GM21576 (cell line): ENCODE measurements around the gene SCAF1.
A peak's percentile ranks its signal among the peaks of the same experiment; 100 is the strongest.

Experiments
- ATAC-seq: cut with Tn5 transposase; IDR thresholded peaks from one replicate; pipeline ENCODE4 v1.9.1; 2021; ENCODE audit warnings: mild to moderate bottlenecking, moderate library complexity; ENCODE audit not compliant: unreplicated experiment

The SCAF1 gene

DNA sequence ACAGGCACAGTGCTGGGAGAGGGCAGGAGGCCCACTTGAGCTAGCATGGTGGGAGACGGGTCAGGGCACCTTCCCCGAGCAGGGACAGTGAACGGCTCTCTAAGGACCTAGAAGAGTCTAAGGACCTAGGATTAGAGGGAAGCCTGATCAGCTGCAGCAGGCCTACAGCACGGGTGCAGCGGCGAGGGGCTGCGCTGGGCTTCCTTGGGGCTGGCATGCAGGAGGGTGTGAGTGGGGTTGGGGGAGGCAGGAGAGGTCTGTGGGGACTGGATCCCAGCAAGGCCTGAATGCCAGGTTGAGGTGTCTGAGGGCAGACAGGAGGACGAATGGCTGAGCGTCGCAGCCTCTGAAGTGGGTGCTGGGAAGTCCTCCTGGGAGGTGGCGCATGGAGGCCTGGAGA lies 3.6 kb downstream of the SCAF1 start:
- no peak for ATAC-seq

DNA sequence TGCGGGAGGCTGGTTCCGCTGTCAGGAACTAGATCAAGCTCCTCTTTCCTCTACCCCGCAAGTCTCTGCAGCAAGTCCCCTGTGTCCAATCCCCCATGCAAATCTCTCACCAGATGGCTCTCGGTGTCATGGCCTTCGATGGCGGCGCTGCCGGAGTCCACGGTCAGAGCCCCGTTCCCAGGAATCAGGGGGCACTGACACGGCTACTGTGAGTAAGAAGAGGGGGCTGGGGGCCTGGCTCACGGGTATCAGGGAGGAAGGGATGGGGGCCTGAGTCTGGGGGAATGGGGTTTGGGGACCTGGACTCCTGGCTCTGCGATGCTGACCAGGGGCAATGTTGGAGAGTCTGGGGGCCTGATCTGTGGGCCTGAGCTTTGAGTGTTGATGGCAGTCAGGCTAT lies 4.0 kb downstream of the SCAF1 start:
- ATAC-seq = no peak

DNA sequence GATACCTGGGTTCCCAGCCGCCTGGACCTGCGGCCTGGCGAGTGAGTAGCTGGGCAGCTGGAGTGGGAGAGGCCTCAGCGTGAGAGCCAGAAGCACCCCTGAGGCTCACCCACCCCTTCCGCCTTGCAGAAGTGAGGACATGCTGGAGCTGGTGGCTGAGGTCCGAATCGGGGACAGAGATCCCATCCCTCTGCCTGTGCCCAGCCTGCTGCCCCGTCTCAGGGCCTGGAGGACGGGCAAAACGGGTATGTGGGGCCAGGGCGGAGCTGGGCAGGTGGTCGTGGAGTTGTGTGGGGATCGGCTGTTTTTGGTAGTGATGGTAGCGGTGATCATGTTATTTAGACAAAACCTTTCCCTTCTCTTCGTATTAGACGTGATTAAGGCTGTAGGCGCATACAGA lies 4.6 kb downstream of the SCAF1 start:
- ATAC-seq = no peak

DNA sequence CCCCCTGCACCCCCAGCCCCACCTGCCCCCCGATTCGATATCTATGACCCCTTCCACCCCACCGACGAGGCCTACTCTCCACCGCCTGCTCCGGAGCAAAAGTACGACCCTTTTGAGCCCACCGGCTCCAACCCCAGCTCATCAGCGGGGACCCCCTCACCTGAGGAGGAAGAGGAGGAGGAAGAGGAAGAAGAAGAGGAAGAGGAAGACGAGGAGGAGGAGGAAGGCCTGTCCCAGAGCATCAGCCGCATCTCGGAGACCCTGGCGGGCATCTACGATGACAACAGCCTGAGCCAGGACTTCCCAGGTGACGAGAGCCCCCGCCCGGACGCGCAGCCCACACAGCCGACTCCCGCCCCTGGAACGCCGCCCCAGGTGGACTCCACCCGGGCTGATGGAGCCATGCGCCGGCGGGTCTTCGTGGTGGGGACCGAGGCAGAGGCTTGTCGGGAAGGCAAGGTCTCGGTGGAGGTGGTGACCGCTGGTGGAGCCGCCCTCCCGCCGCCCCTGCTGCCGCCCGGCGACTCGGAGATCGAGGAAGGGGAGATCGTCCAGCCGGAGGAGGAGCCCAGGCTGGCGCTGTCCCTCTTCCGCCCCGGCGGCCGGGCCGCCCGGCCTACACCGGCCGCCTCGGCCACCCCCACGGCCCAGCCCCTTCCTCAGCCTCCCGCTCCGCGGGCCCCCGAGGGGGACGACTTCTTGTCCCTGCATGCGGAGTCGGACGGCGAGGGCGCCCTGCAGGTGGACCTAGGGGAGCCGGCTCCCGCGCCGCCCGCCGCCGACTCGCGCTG lies 9.2 kb downstream of the SCAF1 start:
- no peak for ATAC-seq

DNA sequence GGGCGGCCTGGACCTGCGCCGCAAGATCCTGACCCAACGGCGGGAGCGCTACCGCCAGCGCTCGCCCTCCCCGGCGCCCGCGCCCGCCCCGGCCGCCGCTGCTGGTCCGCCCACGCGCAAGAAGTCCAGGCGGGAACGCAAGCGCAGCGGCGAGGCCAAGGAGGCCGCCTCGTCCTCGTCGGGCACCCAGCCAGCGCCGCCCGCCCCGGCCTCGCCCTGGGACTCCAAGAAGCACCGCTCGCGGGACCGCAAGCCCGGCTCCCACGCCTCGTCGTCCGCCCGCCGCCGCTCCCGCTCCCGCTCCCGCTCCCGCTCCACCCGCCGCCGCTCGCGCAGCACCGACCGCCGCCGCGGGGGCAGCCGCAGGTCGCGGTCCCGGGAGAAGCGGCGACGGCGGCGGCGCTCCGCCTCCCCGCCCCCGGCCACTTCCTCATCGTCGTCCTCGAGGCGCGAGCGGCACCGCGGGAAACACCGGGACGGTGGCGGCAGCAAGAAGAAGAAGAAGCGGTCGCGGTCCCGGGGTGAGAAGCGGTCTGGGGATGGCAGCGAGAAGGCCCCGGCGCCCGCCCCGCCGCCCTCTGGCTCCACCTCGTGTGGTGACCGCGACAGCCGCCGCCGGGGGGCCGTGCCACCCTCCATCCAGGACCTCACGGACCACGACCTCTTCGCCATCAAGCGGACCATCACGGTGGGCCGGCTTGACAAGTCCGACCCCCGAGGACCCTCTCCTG lies 10.0 kb downstream of the SCAF1 start:
- no peak for ATAC-seq

DNA sequence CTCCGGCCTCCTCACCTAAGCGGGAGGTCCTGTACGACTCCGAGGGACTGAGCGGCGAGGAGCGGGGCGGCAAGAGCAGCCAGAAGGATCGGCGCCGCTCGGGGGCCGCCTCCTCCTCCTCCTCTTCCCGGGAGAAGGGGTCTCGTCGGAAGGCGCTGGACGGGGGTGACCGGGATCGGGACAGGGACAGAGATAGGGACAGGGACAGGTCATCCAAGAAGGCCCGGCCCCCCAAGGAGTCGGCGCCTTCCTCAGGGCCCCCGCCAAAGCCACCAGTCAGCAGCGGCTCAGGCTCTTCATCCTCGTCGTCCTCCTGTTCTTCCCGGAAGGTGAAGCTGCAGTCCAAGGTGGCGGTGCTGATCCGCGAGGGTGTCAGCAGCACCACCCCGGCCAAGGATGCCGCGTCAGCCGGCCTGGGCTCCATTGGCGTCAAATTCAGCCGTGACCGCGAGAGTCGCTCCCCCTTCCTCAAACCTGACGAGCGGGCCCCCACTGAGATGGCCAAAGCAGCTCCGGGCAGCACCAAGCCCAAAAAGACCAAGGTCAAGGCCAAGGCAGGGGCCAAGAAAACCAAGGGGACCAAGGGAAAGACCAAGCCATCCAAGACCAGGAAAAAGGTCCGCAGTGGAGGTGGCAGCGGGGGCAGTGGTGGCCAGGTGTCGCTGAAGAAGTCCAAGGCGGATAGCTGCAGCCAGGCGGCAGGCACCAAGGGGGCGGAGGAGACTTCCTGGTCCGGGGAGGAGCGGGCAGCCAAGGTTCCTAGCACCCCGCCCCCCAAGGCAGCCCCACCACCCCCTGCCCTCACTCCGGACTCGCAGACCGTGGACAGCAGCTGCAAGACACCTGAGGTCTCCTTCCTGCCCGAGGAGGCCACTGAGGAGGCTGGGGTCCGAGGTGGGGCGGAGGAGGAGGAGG lies 10.8 kb downstream of the SCAF1 start:
- ATAC-seq = no peak

DNA sequence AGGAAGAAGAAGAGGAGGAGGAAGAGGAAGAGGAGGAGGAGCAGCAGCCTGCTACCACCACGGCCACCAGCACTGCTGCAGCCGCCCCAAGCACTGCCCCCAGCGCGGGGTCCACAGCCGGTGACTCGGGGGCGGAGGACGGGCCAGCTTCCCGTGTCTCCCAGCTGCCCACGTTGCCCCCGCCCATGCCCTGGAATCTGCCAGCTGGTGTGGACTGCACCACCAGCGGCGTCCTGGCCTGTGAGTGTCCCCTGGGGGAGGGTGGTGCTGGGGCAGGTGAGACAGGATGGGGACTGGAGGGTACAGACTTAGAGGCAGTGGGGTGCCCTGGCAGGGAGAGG lies 11.4 kb downstream of the SCAF1 start:
- ATAC-seq = no peak

DNA sequence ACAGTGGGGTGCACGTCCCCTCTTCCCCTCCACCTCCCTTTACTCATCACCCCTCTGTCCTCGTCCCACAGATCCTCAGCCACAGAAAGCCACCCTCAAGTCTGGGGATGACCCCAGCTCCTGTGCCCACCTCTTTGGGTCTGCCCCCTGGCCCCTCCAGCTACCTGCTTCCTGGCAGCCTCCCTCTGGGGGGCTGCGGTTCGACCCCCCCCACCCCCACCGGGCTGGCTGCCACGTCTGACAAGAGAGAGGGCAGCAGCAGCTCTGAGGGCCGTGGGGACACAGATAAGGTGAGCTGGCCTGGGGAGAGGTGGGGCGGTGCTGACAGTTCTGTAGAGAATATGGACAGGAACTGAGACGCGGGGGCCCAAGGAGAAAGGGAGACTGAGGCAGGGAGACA lies 12.6 kb downstream of the SCAF1 start:
- no peak for ATAC-seq

DNA sequence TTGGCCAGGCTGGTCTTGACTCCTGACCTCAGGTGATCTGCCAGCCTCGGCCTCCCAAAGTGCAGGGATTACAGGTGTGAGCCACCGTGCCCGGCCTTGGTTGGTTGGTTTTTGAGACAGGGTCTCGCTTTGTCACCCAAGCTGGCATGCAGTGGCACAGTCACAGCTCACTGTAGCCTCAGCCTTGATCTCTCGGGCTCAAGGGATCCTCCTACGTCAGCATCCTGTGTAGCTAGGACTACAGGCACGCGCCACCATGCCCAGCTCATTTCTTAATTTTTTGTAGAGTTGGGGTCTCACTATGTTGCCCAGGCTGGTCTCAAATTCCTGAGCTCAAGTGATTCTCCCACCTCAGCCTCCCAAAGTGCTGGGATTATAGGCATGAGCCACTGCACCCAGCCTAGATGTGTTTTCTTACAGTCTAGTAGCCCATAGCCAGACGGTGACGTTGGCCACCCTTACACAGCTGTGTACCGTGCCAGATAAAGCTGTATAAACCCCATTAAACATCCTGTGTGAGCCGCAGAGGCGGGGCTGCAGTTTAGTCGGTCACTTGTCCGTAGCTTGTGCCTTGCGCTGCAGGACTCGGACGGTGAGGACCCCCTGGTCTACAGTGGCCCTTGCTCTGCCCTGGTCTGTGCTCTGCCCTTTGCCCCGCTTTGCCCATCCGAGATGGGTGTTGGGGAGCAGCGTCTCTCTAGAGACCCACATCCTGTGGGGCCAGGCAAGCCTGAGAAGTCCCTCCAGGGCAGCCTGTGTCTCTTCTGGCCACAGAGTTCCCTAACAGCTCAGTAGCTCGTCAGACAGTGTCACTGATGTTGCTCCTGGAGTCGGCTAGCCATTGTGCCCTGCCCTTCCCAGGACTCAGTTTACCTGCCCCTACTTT lies 13.8 kb downstream of the SCAF1 start:
- no peak for ATAC-seq

DNA sequence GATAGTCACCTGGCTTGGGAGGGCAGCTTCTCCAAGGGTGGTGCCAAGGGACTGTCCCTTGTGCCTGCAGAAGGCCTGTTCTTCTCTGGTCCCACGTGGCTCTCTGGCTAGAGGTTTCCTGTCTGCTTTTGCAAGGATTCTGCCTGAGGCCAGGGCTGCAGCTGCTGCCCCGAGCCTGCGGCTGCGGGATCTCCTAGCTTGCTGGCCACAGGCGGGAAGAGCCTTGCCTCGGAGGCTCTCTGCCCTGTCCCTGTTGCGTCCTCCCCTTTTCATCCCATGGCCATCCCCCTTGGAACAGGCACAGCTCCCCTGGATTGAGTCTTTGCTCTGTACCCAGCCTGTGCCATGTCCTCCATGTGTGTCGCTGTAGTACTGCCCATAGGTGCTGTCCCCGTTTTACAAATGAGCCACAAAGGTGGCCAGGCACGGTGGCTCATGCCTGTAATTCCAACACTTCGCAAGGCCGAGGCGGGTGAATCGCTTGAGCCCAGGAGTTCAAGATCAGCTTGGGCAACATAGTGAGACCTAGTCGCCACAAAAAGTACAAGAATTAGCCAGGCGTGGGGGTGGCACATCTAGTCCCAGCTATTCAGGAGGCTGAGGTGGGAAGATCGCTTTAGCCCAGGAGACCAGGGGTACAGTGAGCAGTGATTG lies 14.6 kb downstream of the SCAF1 start:
- no peak for ATAC-seq

DNA sequence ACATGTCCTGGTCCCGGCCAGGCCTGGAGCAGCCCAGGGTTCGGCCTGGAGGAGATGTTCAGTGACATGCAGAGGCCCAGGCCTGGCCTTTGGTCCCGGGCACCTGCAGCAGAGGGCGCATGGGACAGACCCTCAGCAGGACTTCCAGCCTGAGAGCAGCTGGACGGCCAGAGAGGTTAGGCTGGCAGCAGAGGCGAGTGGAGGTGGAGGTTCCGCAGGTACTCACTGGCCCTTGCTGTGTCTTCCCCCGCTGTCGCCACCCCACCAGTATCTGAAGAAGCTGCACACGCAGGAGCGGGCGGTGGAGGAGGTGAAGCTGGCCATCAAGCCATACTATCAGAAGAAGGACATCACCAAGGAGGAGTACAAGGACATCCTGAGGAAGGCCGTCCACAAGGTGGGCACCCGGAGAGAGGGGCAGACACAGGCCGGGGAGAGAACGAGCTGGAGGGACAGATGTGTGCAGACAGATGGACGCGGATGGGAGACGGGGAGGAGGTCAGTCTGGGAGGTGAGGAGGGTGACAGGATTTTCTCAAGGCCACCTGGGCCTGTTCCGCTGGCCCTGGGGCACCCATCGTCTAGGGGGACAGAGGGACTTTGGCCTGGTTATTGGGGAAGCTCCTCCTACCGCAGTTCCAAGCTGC lies 15.6 kb downstream of the SCAF1 start:
- ATAC-seq = no peak

DNA sequence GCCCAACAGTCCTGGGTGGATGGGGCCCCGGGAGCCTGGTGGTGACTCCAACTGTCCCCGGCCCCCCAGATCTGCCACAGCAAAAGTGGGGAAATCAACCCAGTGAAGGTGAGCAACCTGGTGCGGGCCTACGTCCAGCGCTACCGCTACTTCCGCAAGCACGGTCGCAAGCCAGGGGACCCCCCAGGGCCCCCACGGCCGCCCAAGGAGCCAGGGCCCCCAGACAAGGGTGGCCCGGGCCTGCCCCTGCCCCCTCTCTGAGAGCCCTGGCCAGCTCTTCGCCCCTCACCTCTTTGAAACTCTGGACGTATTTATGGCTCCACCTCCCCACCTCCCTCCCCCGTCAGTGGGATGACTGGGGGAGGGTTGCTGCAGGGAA lies 16.1 kb downstream of the SCAF1 start:
- no peak for ATAC-seq

DNA sequence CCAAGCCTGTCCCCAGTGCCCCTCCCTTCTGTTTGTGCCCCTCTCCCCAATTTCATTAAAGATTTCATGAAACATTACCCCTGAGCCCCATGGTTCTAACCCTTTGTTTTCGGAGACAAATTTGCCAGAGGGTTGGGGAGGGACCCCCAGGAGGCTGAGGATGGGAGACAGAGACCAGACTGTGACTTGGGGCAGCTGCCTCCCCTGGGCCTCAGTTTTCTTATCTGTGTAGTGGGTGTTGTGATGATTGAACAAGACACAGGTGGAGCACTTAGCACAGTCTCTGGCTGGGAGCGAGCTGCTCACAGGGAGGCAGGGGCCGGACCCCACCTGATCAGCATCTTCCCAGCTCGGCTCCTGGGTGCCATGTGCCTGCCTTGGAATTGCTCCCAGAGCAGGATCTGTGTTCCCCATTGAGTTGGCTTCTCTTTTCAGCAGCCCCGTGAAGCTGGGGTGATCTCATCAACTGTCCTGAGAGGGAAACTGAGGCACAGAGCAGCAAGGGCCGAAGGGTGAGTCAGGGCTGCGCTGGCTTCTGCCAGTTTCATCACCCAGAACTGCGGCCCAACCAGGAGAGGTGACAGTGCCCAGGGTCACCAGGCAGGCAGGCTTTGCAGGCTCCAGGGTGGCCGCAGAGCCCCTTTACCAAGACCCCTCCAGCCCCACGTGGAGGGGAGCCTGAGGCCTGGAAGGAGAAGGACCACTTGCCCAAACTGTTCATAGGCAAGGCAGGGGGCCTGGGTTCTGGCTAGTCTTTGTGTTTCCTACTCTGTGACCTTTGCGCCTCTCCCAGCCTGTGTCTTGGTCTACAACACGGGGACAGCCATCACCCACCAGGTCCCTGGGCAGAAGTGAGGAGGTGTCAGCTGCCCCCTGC lies 16.8 kb downstream of the SCAF1 start:
- ATAC-seq = no peak

DNA sequence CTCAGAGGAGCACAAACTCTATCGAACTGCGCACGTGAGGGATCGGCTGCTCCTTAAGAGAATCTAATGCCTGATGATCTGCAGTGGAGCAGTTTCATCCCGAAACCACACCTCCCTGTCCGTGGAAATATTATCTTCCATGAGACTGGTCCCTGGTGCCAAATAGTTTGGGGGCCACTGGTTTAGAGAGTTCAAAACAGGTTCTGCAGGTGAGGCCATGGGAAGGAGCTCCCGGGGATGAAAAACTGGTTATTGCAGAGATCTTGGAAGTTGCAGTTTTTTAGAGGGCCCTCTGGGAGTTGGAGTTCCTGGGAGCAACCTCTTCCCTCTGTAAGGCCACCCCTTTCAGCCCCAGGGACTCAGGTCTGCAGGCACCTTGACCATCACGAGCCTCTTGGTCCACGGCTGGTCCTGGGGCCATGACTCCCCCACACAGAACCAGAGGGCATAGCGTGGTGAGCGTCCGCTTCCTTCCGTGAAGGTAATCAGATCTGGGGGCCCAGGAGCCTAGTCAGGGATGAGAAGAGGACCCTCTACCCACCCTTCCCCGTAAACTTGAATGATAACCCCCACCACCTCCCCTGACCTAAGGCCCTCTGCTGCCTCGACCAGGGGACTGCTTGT lies 18.4 kb downstream of the SCAF1 start:
- no peak for ATAC-seq

DNA sequence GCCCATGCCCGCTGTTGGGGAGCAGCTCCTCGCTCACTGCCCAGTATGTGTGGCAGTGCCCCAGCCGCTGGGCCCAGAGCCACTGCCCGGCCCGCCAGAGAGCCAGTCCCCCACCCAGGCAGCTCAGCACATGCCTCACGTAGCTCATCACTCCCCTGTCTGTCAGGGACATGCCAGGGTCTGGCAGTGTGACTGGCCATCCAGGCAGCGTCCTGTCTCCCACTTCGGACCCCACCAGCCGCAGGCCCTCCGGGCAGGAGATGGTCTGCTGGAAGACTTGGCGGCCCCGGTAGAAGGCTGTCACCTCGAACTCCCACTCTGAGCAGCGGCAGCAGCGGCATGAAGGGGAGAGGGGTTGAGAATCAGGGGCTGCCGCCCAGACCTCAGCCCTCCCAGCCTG lies 20.0 kb downstream of the SCAF1 start:
- no peak for ATAC-seq

DNA sequence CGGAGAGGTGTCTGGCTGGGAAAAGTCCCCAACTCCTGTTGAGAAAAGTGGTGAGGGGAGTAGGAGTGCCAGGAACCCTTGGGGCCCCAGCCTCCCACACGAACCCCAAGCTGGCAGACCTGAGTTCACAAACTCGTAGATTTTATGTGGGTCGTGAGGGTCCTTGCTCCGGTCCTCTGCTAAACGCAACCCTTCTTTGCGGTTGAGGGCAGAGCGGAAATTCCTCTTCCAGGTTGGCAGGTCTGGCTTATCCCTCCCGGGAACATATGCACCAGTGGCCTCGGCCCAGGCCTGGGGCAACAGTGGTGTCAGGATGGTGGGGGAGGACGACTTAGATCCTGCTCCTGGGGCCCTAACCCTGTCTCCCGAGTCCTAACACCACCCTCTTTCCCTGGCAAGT lies 21.2 kb downstream of the SCAF1 start:
- no peak for ATAC-seq

DNA sequence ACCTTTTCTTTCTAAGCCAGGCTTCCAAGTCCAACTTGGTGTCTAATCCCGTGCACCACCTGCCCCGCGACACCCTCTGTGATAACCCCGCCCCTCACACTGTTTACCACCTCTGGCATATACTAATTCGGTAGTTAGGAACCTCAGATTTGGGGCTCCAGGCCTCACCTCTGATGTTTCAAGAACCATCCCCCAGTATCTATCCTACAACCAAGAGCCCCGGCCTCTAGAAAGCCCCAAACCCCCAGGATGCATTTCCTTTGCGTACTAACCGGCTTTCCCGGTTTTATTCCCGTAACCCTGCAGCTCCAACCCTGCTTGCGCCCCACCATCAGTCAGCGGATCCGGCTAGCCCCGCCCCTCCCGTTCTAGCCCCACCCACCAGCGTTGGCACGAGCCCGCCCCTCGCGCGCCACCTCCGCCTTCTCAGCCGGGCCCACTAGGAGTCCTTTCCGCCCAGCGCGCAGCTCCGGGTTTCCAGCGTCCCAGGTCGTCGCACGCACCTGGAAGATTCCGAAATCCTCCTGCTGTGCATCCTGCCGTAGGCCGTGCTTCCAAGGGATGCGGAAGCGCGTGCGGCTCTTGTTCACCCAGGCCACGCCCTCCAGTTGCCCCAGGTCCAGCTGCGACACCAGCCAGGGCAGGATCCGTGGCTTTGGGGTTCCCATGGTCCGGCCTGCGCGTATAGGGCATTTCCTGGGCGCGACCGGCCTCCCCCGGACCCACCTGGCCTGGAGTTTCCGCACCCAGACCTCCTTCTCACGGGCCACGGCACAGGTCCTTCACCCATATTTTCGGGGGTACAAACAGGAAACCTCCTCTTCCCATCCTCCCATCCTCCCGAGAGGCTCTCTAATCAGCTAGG lies 22.4 kb downstream of the SCAF1 start:
- peak; percentile 37 for ATAC-seq

DNA sequence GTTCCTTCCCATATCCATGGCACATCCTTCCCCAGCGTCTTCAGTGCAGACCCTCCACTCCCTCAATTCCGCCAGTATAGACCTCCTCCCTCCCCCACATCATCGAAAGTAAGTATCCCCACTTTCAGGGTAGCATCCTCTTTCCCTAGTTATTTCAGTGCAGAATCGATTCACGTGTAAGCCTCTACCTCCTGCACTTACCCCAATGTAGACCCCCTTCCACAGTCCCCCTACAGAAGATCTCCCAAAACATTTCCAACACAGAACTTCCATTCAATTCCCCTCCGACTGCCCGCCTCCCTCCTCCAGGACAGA lies 23.0 kb downstream of the SCAF1 start:
- no peak for ATAC-seq
